ENCODE results near the gene TOPAZ1.

GRCh38 chr3:44326019-44326418, 84.3 kb downstream of the TOPAZ1 start:
- TF ChIP-seq CTCF (IDR thresholded peaks at IDR 0.05) (no peak), POLR2AphosphoS5 (IDR thresholded peaks at IDR 0.05) (no peak)

Data from stomach (tissue), 4 donors.